HFFc6 (cell line): Measurements from ENCODE around the gene TPCN1. TPM values are rescaled to one million over a fixed set of nuclear protein-coding genes. Genes with fewer than 3 reads are reported as not detected.

Experiments
- DNase-seq: peaks from one replicate; pipeline ENCODE4 v3.0.0-alpha.2; 2018
- H3K27ac Mint-ChIP-seq: 2 replicates; pipeline ENCODE4 v1.8.0; 2020; ENCODE audit warnings: mild to moderate bottlenecking, mixed read lengths
- H3K27me3 Mint-ChIP-seq: 2 replicates; pipeline ENCODE4 v1.8.0; 2021; ENCODE audit warnings: mild to moderate bottlenecking, moderate library complexity, mixed read lengths; ENCODE audit not compliant: insufficient read depth
- H3K36me3 Mint-ChIP-seq: 2 replicates; pipeline ENCODE4 v1.8.0; 2021; ENCODE audit warnings: low read depth, mixed read lengths
- H3K4me1 Mint-ChIP-seq: 2 replicates; pipeline ENCODE4 v1.8.0; 2020; ENCODE audit warnings: low read depth, mixed read lengths
- H3K4me3 Mint-ChIP-seq: 2 replicates; pipeline ENCODE4 v1.8.0; 2020; ENCODE audit warnings: mild to moderate bottlenecking, moderate library complexity, mixed read lengths
- H3K9me3 Mint-ChIP-seq: 2 replicates; pipeline ENCODE4 v1.8.0; 2020; ENCODE audit warnings: mild to moderate bottlenecking, mixed read lengths
- CTCF ChIP-seq: fragments of 200-600 bp; sonication (generic); IDR thresholded peaks from 2 replicates; pipeline ENCODE4 v1.5.0; 2021; ENCODE audit warnings: antibody characterized with exemption, mild to moderate bottlenecking
- total RNA-seq, 6 experiments: library from RNA; stranded (reverse); fragmentation: NEBNext Ultra II Directional; extraction: Animal tissue kit (Norgen Biotek cat#: 25700); gene quantifications; 2 replicates in 1 of 6; 3 replicates in 5 of 6; pipeline ENCODE4 v1.2.3, GENCODE V29; 2021

Gene TPCN1
- total RNA-seq, 6 experiments from 2014 or later, result 19.0 to 33.3 (median 20.6) TPM

- Mint-ChIP-seq H3K9me3 (no peaks in the 10 kb centered on the region), H3K4me3 (no peak overlapping the region), H3K27me3 (peaks cover 4% of the 10 kb centered on the region; the same call in 1 of the 2 replicates), H3K36me3 (no peaks in the 10 kb centered on the region), H3K4me1 (peaks cover 53% of the 10 kb centered on the region), H3K27ac (no peak overlapping the region)
- TF ChIP-seq CTCF, result no peak
- no peak for DNase-seq
Measured at GRCh38 chr12:113237748-113238147, 16.5 kb downstream of the TPCN1 start.

GRCh38 chr12:113238309-113238708 is 17.0 kb downstream of the TPCN1 start:
- no peak for DNase-seq
- Mint-ChIP-seq H3K4me3 (no peak overlapping the region), H3K27me3 (peaks cover 4% of the 10 kb centered on the region; the same call in 1 of the 2 replicates), H3K4me1 (peaks cover 55% of the 10 kb centered on the region), H3K27ac (no peak overlapping the region), H3K36me3 (no peaks in the 10 kb centered on the region), H3K9me3 (no peaks in the 10 kb centered on the region)
- TF ChIP-seq CTCF, result no peak

GRCh38 chr12:113239288-113239771 is 18.1 kb downstream of the TPCN1 start:
- TF ChIP-seq CTCF, result no peak
- H3K4me1 Mint-ChIP-seq, result peaks cover 59% of the 10 kb centered on the region
- H3K9me3 Mint-ChIP-seq, result no peaks in the 10 kb centered on the region
- no peaks in the 10 kb centered on the region; the same call in 1 of the 2 replicates for H3K36me3 Mint-ChIP-seq
- H3K27me3 Mint-ChIP-seq, result peaks cover 10% of the 10 kb centered on the region
- H3K4me3 Mint-ChIP-seq, result no peak overlapping the region
- no peak for DNase-seq
- no peak overlapping the region; the same call in 1 of the 2 replicates for H3K27ac Mint-ChIP-seq

- Mint-ChIP-seq H3K9me3 (no peaks in the 10 kb centered on the region), H3K36me3 (no peaks in the 10 kb centered on the region; the same call in 1 of the 2 replicates), H3K4me3 (no peak overlapping the region), H3K4me1 (peaks cover 65% of the 10 kb centered on the region), H3K27me3 (peaks cover 10% of the 10 kb centered on the region), H3K27ac (no peak overlapping the region; the same call in 1 of the 2 replicates)
- TF ChIP-seq CTCF, result no peak
- no peak for DNase-seq
Measured at GRCh38 chr12:113239811-113240331, 18.6 kb downstream of the TPCN1 start.

- Mint-ChIP-seq H3K9me3 (no peaks in the 10 kb centered on the region), H3K27me3 (peaks cover 10% of the 10 kb centered on the region), H3K4me3 (no peak overlapping the region), H3K27ac (no peak overlapping the region; the same call in 1 of the 2 replicates), H3K4me1 (peaks cover 67% of the 10 kb centered on the region), H3K36me3 (no peaks in the 10 kb centered on the region; the same call in 1 of the 2 replicates)
- no peak for DNase-seq
- TF ChIP-seq CTCF, result no peak
Measured at GRCh38 chr12:113240395-113240794, 19.1 kb downstream of the TPCN1 start.
